ENCODE measurements around the gene CTXN1.

The CTXN1 gene

DNA sequence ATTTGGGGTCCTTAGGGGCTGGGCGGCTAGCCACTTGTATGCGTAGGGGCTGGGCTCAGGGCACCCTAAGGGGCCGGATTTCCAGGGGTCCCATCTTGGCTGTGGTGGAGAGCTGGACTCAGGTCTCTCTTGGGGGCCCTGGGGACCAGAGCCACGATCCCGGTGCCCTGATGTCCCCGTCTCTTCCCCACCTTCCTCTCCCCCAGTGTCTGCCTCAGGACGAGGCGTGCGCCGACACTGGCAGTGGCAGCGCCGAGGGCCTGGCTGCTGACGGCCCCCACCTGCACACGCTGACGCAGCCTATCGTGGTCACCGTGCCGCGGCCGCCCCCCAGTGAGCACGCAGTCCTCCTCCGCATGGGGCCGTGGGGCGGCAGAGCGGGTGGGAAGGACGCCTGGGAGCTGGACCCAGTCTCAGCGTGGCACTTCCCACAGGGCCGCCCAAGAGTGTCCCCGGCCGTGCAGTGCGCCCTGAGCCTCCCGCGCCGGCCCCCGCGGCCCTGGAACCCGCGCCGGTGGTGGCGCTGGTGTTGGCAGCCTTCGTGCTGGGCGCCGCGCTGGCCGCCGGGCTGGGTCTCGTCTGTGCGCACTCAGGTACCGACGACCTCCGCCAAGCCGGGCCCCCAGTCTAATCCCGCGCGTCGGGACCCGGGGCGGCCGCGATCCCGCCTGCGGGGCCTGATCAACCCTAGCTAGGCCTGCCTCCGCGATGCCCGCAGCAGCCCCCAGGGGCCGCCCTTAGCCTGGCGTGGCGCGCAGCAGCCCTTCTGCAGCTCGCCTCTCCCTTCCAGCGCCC, 8.5 kb downstream of the CTXN1 start:
- no peaks in the 10 kb centered on the region for H3K9me2 ChIP-seq (replicated peaks; ENCODE audit: insufficient read depth, low read length)
- TF ChIP-seq EZH2phosphoT487 (conservative IDR thresholded peaks at IDR 0.05; ENCODE audit: low read length), result no peak
- TF ChIP-seq, protein P1, sequence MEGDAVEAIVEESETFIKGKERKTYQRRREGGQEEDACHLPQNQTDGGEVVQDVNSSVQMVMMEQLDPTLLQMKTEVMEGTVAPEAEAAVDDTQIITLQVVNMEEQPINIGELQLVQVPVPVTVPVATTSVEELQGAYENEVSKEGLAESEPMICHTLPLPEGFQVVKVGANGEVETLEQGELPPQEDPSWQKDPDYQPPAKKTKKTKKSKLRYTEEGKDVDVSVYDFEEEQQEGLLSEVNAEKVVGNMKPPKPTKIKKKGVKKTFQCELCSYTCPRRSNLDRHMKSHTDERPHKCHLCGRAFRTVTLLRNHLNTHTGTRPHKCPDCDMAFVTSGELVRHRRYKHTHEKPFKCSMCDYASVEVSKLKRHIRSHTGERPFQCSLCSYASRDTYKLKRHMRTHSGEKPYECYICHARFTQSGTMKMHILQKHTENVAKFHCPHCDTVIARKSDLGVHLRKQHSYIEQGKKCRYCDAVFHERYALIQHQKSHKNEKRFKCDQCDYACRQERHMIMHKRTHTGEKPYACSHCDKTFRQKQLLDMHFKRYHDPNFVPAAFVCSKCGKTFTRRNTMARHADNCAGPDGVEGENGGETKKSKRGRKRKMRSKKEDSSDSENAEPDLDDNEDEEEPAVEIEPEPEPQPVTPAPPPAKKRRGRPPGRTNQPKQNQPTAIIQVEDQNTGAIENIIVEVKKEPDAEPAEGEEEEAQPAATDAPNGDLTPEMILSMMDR (IDR thresholded peaks at IDR 0.05; ENCODE audit: insufficient read depth, low read length, poor library complexity, severe bottlenecking), result peak; percentile 17
- H4K20me1 ChIP-seq (ENCODE audit: low read depth, low read length), result no peaks in the 10 kb centered on the region
- H3K27ac ChIP-seq (ENCODE audit: low read depth, low read length), result no peak overlapping the region
- no peak overlapping the region for H3K4me3 ChIP-seq (ENCODE audit: insufficient read depth, low read length, poor library complexity, severe bottlenecking)
- no peaks in the 10 kb centered on the region for H3K9me3 ChIP-seq (ENCODE audit: insufficient read depth, low read length)
- H3K79me2 ChIP-seq (ENCODE audit: insufficient read depth, low read length), result no peaks in the 10 kb centered on the region
- no peak overlapping the region for H3K9ac ChIP-seq (ENCODE audit: low read length)
- H3F3A ChIP-seq (ENCODE audit: insufficient read depth), result 0 out of 2 replicates have a peak, but pooled peaks cover 3% of the 10 kb centered on the region
- H2AFZ ChIP-seq (ENCODE audit: low read depth, low read length, severe bottlenecking), result no peak overlapping the region
- no peaks in the 10 kb centered on the region for H3K27me3 ChIP-seq (ENCODE audit: low read length)
- H3K4me2 ChIP-seq (ENCODE audit: low read depth, low read length, poor library complexity, severe bottlenecking), result no peak overlapping the region
- no peaks in the 10 kb centered on the region for H3K36me3 ChIP-seq (ENCODE audit: low read length)

DNA sequence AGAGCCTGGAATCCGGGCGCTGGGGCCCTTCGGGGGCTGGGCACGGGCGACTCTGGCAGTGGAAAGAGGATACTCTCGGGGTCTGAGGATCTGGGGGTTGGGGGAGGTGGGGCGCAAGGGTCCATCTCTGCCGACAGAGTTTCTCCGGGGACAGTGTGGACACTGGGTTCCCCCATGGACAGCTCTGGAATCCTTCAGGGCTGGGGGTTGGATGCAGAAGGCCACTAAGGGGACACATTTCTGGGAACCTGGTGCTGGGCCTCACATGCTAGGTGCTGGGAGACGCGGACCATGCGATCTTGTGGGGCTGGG, 9.0 kb downstream of the CTXN1 start:
- Histone ChIP-seq H3K27ac (ENCODE audit: low read depth, low read length) (no peak overlapping the region), H3K4me3 (ENCODE audit: insufficient read depth, low read length, poor library complexity, severe bottlenecking) (no peak overlapping the region), H4K20me1 (ENCODE audit: low read depth, low read length) (no peaks in the 10 kb centered on the region), H3K36me3 (ENCODE audit: low read length) (no peaks in the 10 kb centered on the region), H3K9me3 (ENCODE audit: insufficient read depth, low read length) (no peaks in the 10 kb centered on the region), H3K9ac (ENCODE audit: low read length) (no peak overlapping the region), H2AFZ (ENCODE audit: low read depth, low read length, severe bottlenecking) (no peak overlapping the region), H3K27me3 (ENCODE audit: low read length) (no peaks in the 10 kb centered on the region), H3K79me2 (ENCODE audit: insufficient read depth, low read length) (no peaks in the 10 kb centered on the region), H3K4me2 (ENCODE audit: low read depth, low read length, poor library complexity, severe bottlenecking) (peak overlapping the region; percentile 38), H3K9me2 (replicated peaks; ENCODE audit: insufficient read depth, low read length) (no peaks in the 10 kb centered on the region), H3F3A (ENCODE audit: insufficient read depth) (0 out of 2 replicates have a peak, but pooled peaks cover 3% of the 10 kb centered on the region)
- TF ChIP-seq, protein P1 (IDR thresholded peaks at IDR 0.05; ENCODE audit: insufficient read depth, low read length, poor library complexity, severe bottlenecking), result no peak
- TF ChIP-seq EZH2phosphoT487 (conservative IDR thresholded peaks at IDR 0.05; ENCODE audit: low read length), result peak; percentile 17; the same call in 1 of the 2 replicates

DNA sequence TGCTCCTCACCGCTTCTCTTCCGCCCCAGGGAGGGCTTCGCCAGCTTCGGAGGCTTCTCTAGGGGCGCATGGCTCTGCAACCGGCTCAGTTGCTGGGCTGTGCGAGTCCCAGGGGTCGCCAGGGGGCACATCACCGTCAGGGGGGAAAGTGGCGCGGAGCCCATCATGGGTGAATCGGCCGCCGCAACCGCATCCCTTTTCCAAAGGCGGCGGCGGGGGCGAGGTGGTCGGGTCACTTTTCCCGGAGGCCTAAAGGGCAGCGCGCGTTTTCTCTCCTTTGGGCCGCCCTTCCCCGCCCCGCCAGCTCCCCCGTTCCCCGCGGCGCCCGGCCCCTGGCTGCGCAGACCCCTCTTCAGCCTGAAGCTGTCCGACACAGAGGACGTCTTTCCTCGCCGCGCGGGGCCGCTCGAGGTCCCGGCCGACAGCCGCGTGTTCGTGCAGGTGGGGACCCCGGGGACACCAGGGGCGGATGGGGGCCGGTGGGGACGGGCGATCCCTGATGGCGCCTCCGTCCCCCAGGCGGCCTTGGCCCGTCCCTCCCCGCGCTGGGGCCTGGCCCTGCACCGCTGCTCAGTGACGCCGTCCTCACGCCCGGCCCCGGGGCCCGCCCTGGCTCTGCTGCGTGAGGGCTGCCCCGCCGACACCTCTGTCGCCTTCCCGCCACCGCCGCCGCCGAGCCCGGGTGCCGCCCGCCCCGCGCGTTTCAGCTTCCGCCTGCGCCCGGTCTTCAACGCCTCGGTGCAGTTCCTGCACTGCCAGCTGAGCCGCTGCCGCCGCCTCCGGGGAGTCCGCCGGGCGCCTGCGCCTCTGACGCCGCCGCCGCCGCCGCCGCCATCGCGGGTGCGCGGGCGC, 9.6 kb downstream of the CTXN1 start:
- H3K4me3 ChIP-seq (ENCODE audit: insufficient read depth, low read length, poor library complexity, severe bottlenecking), result no peak overlapping the region
- no peaks in the 10 kb centered on the region for H3K79me2 ChIP-seq (ENCODE audit: insufficient read depth, low read length)
- H3K9me2 ChIP-seq (replicated peaks; ENCODE audit: insufficient read depth, low read length), result no peaks in the 10 kb centered on the region
- no peaks in the 10 kb centered on the region for H3K36me3 ChIP-seq (ENCODE audit: low read length)
- no peak overlapping the region for H2AFZ ChIP-seq (ENCODE audit: low read depth, low read length, severe bottlenecking)
- peak overlapping the region; percentile 28; the same call in 1 of the 2 replicates for H3K9ac ChIP-seq (ENCODE audit: low read length)
- H3K27ac ChIP-seq (ENCODE audit: low read depth, low read length), result no peak overlapping the region
- H4K20me1 ChIP-seq (ENCODE audit: low read depth, low read length), result no peaks in the 10 kb centered on the region
- H3K27me3 ChIP-seq (ENCODE audit: low read length), result no peaks in the 10 kb centered on the region
- H3F3A ChIP-seq (ENCODE audit: insufficient read depth), result 0 out of 2 replicates have a peak, but pooled peaks cover 3% of the 10 kb centered on the region
- peak overlapping the region; percentile 38 for H3K4me2 ChIP-seq (ENCODE audit: low read depth, low read length, poor library complexity, severe bottlenecking)
- no peaks in the 10 kb centered on the region for H3K9me3 ChIP-seq (ENCODE audit: insufficient read depth, low read length)
- TF ChIP-seq, protein P1 (IDR thresholded peaks at IDR 0.05; ENCODE audit: insufficient read depth, low read length, poor library complexity, severe bottlenecking), result no peak
- 0 out of 2 replicates have a peak, but pooled peaks have one; percentile 96 for TF ChIP-seq EZH2phosphoT487 (conservative IDR thresholded peaks at IDR 0.05; ENCODE audit: low read length)
